ENCODE measurements around the gene FCAR. TPM values are rescaled to one million over a fixed set of nuclear protein-coding genes. Genes with fewer than 3 reads are reported as not detected.
"Not testable (repeated sequence)": the region's sequence is repeated elsewhere in the genome, so short reads cannot be mapped to it uniquely, and the experiment has no call there.

Gene FCAR
- total RNA-seq, 1 experiment from 2014 or later, result not detected

GRCh38 chr19:54902061-54902460 is 28.0 kb downstream of the FCAR start:
- Histone ChIP-seq H3K27ac (ENCODE audit: low read depth, low read length) (no peak overlapping the region), H3K9me3 (ENCODE audit: control insufficient read depth in 1 of 2, insufficient read depth in 1 of 2, low read depth in 1 of 2, low read length in 2 of 2) (no peaks in the 10 kb centered on the region), H3K9ac (ENCODE audit: low read length) (no peak overlapping the region), H3K4me3 (replicated peaks in 1 of 2; ENCODE audit: low read depth in 1 of 2, low read length in 2 of 2) (no peak overlapping the region), H3K4me1 (ENCODE audit: control insufficient read depth in 1 of 2, insufficient read depth in 2 of 2, low read length in 2 of 2) (no peaks in the 10 kb centered on the region), H3K36me3 (ENCODE audit: control insufficient read depth in 1 of 2, insufficient read depth in 2 of 2, low read length in 2 of 2) (no peaks in the 10 kb centered on the region), H3K27me3 (ENCODE audit: insufficient read depth, low read length) (no peaks in the 10 kb centered on the region), H2AFZ (ENCODE audit: low read depth, low read length, poor library complexity, severe bottlenecking) (no peak overlapping the region), H3K4me2 (ENCODE audit: low read length) (no peak overlapping the region), H4K20me1 (ENCODE audit: insufficient read depth) (no peaks in the 10 kb centered on the region), H3K79me2 (ENCODE audit: insufficient read depth, low read length) (no peaks in the 10 kb centered on the region), H3K9me2 (ENCODE audit: insufficient read depth) (no peaks in the 10 kb centered on the region)
- RAD21 ChIA-PET (ENCODE audit: low non-redundant PET in 1 of 2, low total read pairs in 2 of 2, uncharacterized antibody in 2 of 2, unreplicated experiment in 2 of 2), result no interaction called here
- POLR2A ChIA-PET, result no interaction called here
- BruUV-seq (replicated peaks), result no TSS peak
- ATAC-seq (no peak), DNase-seq (ENCODE audit: low read depth, low spot score) (no peak)
- TF ChIP-seq EZH2 (IDR thresholded peaks at IDR 0.05) (no peak), CBX3 (IDR thresholded peaks at IDR 0.05; ENCODE audit: low read depth) (no peak)
- CTCF ChIA-PET, result interaction anchor here (0.8 kb wide), 1 partner anchor 423 kb away, joined by 3 read pairs; no protein-coding TSS in a partner anchor
- intact Hi-C loops (cut with micrococcal nuclease), result no loop called here

GRCh38 chr19:54903303-54903702 is 29.3 kb downstream of the FCAR start:
- Histone ChIP-seq H3K4me2 (ENCODE audit: low read length) (no peak overlapping the region), H3K9me3 (ENCODE audit: control insufficient read depth in 1 of 2, insufficient read depth in 1 of 2, low read depth in 1 of 2, low read length in 2 of 2) (no peaks in the 10 kb centered on the region), H3K36me3 (ENCODE audit: control insufficient read depth in 1 of 2, insufficient read depth in 2 of 2, low read length in 2 of 2) (no peaks in the 10 kb centered on the region), H3K4me1 (ENCODE audit: control insufficient read depth in 1 of 2, insufficient read depth in 2 of 2, low read length in 2 of 2) (no peaks in the 10 kb centered on the region), H2AFZ (ENCODE audit: low read depth, low read length, poor library complexity, severe bottlenecking) (no peak overlapping the region), H3K4me3 (replicated peaks in 1 of 2; ENCODE audit: low read depth in 1 of 2, low read length in 2 of 2) (no peak overlapping the region), H3K79me2 (ENCODE audit: insufficient read depth, low read length) (no peaks in the 10 kb centered on the region), H4K20me1 (ENCODE audit: insufficient read depth) (no peaks in the 10 kb centered on the region), H3K9me2 (ENCODE audit: insufficient read depth) (no peaks in the 10 kb centered on the region), H3K9ac (ENCODE audit: low read length) (no peak overlapping the region), H3K27me3 (ENCODE audit: insufficient read depth, low read length) (no peaks in the 10 kb centered on the region), H3K27ac (ENCODE audit: low read depth, low read length) (no peak overlapping the region)
- ATAC-seq, result no peak
- no peak for DNase-seq (ENCODE audit: low read depth, low spot score)
- intact Hi-C loops (cut with micrococcal nuclease), result no loop called here
- TF ChIP-seq REST (IDR thresholded peaks at IDR 0.05; ENCODE audit: low read depth), result no peak
- no peak for TF ChIP-seq ZNF274 (IDR thresholded peaks at IDR 0.05; ENCODE audit: low read depth, low read length)
- no peak for TF ChIP-seq EZH2 (IDR thresholded peaks at IDR 0.05)
- TF ChIP-seq POLR2A (IDR thresholded peaks at IDR 0.05; ENCODE audit: borderline replicate concordance, extremely low read depth, insufficient read depth, insufficient read length), result no peak
- TF ChIP-seq CBX3 (IDR thresholded peaks at IDR 0.05; ENCODE audit: low read depth), result no peak
- no peak for TF ChIP-seq ZFX (IDR thresholded peaks at IDR 0.05)
- TF ChIP-seq, protein P1, sequence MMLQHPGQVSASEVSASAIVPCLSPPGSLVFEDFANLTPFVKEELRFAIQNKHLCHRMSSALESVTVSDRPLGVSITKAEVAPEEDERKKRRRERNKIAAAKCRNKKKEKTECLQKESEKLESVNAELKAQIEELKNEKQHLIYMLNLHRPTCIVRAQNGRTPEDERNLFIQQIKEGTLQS (IDR thresholded peaks at IDR 0.05), result no peak
- TF ChIP-seq CEBPB (IDR thresholded peaks at IDR 0.05; ENCODE audit: low read depth), result no peak
- TF ChIP-seq POLR2AphosphoS5 (IDR thresholded peaks at IDR 0.05; ENCODE audit: low read depth, low read length), result no peak
- no peak for TF ChIP-seq SP1 (IDR thresholded peaks at IDR 0.05; ENCODE audit: low read depth)
- no peak for TF ChIP-seq JUND (IDR thresholded peaks at IDR 0.05)
- POLR2A ChIA-PET, result no interaction called here
- CTCF ChIA-PET, result no interaction called here
- no TSS peak for BruUV-seq (replicated peaks)
- RAD21 ChIA-PET (ENCODE audit: low non-redundant PET in 1 of 2, low total read pairs in 2 of 2, uncharacterized antibody in 2 of 2, unreplicated experiment in 2 of 2), result no interaction called here

- H3K27me3 ChIP-seq (ENCODE audit: insufficient read depth, low read length); H3K4me1 ChIP-seq (ENCODE audit: control insufficient read depth in 1 of 2, insufficient read depth in 2 of 2, low read length in 2 of 2); H3K36me3 ChIP-seq (ENCODE audit: control insufficient read depth in 1 of 2, insufficient read depth in 2 of 2, low read length in 2 of 2); POLR2A ChIA-PET; BruUV-seq (replicated peaks); ATAC-seq; H3K4me2 ChIP-seq (ENCODE audit: low read length); H3K9ac ChIP-seq (ENCODE audit: low read length); H3K9me3 ChIP-seq (ENCODE audit: control insufficient read depth in 1 of 2, insufficient read depth in 1 of 2, low read depth in 1 of 2, low read length in 2 of 2); RAD21 ChIA-PET (ENCODE audit: low non-redundant PET in 1 of 2, low total read pairs in 2 of 2, uncharacterized antibody in 2 of 2, unreplicated experiment in 2 of 2); H4K20me1 ChIP-seq (ENCODE audit: insufficient read depth); H3K9me2 ChIP-seq (ENCODE audit: insufficient read depth); DNase-seq (ENCODE audit: low read depth, low spot score); H3K79me2 ChIP-seq (ENCODE audit: insufficient read depth, low read length); intact Hi-C loops (cut with micrococcal nuclease); H3K4me3 ChIP-seq (replicated peaks in 1 of 2; ENCODE audit: low read depth in 1 of 2, low read length in 2 of 2); H3K27ac ChIP-seq (ENCODE audit: low read depth, low read length); H2AFZ ChIP-seq (ENCODE audit: low read depth, low read length, poor library complexity, severe bottlenecking); CTCF ChIA-PET: not testable (repeated sequence)
Measured at GRCh38 chr19:54904261-54904660, 30.2 kb downstream of the FCAR start.
